ENCODE results near the gene SYT8. TPM values are rescaled to one million over a fixed set of nuclear protein-coding genes. Genes with fewer than 3 reads are reported as not detected.

The SYT8 gene
- total RNA-seq, 5 donors from 2014 or later (not counting 1 experiment from before 2014, with no cell fraction given) = not detected

DNA sequence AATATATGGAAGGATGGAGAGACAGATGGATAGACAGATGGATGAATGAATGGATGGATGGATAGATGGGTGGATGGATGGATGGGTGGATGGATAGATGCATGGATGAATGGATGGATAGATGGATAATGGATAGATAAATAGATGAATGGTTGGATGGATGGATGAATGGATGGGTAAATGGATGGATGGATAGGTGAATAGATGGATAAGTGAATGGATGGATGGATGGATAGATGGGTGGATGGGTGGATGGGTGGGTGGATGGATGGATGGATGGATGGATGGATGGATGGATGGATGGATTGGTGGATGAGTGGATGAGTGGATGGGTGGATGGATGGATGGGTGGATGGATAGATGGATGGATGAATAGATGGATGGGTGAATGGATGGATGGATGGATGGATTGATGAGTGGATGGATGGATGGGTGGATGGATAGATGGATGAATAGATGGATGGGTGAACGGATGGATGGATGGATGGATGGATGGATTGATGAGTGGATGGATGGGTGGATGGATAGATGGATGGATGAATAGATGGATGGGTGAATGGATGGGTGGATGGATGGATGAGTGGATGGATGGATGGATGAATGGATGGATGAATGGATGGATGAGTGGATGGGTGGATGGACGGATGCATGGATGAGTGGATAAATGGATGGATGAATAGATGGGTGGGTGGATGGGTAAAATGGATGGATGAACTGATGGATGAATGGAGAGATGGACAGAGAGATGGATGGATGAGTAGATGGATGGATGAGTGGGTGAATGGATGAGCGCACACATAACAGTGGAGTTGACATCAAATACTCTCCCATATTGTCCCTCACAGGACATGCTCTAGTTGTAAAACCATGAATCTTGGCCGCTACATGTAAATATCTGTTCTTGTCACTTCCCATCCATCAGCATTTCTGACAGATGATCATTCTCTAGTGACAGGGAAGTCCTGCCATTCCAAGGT lies 26.9 kb downstream of the SYT8 start:
- Histone ChIP-seq H3K36me3 (ENCODE audit: control insufficient read depth in 2 of 2, extremely low read depth in 1 of 2, insufficient read depth in 1 of 2, low read length in 1 of 2) (peaks cover 21 to 30% of the 10 kb centered on the region in 2 donors), H3K9me3 (no peaks in the 10 kb centered on the region), H3K27ac (ENCODE audit: low read length) (no peak overlapping the region), H3K4me1 (ENCODE audit: control insufficient read depth in 1 of 2, extremely low read depth in 1 of 2, insufficient read depth in 2 of 2, low read length in 2 of 2) (peaks cover 18 to 80% of the 10 kb centered on the region in 2 experiments), H3K27me3 (replicated peaks in 1 of 2; ENCODE audit: control insufficient read depth in 2 of 2, extremely low read depth in 1 of 2, insufficient read depth in 2 of 2, low read length in 1 of 2) (no peaks in the 10 kb centered on the region), H3K4me3 (ENCODE audit: control insufficient read depth in 1 of 2, extremely low read depth in 1 of 2, low read length in 1 of 2) (no peak overlapping the region)
- ATAC-seq (replicated peaks in 1 of 4) = no peak
- peaks cover 2% of the 10 kb centered on the region for H3K36me3 Mint-ChIP-seq
- no peak overlapping the region for H3K27ac Mint-ChIP-seq
- 94% methylated on average over 3 of the region's 4 CpGs for WGBS (ENCODE audit: insufficient coverage)
- H3K27me3 Mint-ChIP-seq = no peaks in the 10 kb centered on the region
- ChIA-PET POLR2A (no interaction called here), CTCF (no interaction called here)
- no peak for DNase-seq
- peaks cover 11 to 46% (median 44%) of the 10 kb centered on the region in 3 donors for H3K4me1 Mint-ChIP-seq
- H3K4me3 Mint-ChIP-seq = no peak overlapping the region
- no peaks in the 10 kb centered on the region for H3K9me3 Mint-ChIP-seq

DNA sequence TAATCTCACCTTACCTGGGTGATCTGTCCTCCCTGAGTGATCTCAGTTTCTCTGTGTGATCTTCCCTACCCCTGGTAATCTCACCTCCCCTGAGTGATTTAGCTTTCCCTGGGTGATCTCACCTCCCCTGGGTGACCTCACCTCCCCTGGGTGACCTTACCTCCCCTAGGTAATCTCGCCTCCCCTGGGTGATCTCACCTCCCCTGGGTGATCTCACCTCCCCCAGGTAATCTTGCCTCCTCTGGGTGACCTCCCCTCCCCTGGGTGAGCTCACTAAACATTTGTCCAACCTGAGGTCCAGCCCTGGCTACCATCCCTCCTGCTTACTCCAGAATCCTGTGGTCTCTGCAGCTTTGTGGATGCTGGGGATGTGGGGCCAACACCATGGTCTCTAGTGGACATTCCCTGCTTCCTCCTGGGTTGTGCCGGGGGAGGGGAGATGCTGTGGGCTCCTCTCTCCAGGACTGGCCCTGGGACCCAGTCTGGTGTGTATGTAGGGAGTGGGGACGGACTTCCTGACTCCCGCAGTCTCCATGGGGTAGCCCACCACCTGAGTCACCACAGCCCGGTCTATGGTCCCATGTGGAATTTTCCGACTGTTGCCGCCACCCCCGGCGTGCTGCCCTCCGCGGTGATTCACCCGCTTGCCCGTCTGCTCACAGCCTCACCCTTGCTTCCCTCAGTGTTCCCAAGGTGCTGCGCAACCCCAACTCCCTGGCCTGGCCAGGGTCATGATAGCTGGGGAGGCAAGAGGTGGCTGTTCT lies 28.0 kb downstream of the SYT8 start:
- H3K27me3 ChIP-seq (replicated peaks in 1 of 2; ENCODE audit: control insufficient read depth in 2 of 2, extremely low read depth in 1 of 2, insufficient read depth in 2 of 2, low read length in 1 of 2) = no peaks in the 10 kb centered on the region
- H3K27ac ChIP-seq (ENCODE audit: low read length) = no peak overlapping the region
- H3K27me3 Mint-ChIP-seq = no peaks in the 10 kb centered on the region
- no peaks in the 10 kb centered on the region for H3K9me3 ChIP-seq
- ChIA-PET CTCF (no interaction called here), POLR2A (no interaction called here)
- H3K36me3 ChIP-seq (ENCODE audit: control insufficient read depth in 2 of 2, extremely low read depth in 1 of 2, insufficient read depth in 1 of 2, low read length in 1 of 2) = peaks cover 21 to 25% of the 10 kb centered on the region in 2 donors
- H3K27ac Mint-ChIP-seq = peak overlapping the region in 1 of 2 donors; percentile 64
- DNase-seq = no peak
- peak overlapping the region in 1 of 3 donors; percentile 9 for H3K4me3 Mint-ChIP-seq
- H3K4me3 ChIP-seq (ENCODE audit: control insufficient read depth in 1 of 2, extremely low read depth in 1 of 2, low read length in 1 of 2) = no peak overlapping the region
- H3K36me3 Mint-ChIP-seq = peaks cover 2% of the 10 kb centered on the region
- H3K9me3 Mint-ChIP-seq = no peaks in the 10 kb centered on the region
- WGBS (ENCODE audit: insufficient coverage) = 71% methylated on average over 1 of the region's 14 CpGs
- H3K4me1 Mint-ChIP-seq = peaks cover 11 to 45% (median 44%) of the 10 kb centered on the region in 3 donors
- ATAC-seq (replicated peaks in 1 of 4) = no peak
- peaks cover 20 to 80% of the 10 kb centered on the region in 2 experiments for H3K4me1 ChIP-seq (ENCODE audit: control insufficient read depth in 1 of 2, extremely low read depth in 1 of 2, insufficient read depth in 2 of 2, low read length in 2 of 2)

DNA sequence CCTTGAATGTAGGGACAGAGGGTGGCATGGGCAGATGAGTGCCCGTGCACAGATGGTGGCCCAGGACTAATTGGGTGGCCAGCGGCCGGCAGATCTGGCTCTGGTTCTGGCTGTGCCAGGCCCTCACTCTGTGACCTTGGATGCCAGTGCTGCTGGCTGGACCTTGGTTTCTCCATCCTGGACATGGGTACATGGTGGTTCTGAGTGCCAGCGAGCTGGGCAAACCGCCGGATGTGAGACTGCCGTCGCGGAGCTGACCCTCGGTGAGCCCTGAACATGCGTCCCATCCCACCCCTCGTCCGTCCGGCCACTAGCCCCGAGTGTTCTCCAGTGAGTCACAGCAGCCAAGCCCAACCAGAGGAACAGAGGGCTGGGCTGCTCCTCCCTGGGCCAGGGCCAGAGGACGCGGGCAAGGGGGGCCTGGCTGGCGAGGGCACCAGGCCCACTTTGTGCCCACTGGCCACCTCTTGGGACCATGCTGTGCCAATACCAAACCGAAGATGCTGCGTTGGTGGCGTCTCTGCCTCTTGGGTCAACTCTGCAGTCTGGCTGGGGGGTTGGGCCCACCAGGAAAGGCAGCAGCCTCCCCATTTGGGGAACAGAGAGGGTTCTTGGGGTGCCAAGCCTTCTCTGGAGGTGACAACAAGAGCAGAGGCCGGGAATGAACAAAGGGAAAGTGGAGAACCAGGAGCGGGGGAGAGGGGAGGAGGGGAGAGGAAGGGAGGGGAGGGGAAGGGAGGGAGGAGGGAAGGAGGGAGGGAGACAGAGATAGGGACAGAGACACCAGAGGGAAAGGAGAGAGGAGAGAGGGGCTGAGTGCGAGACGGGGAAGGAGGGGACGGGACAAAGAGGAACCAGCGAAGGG lies 28.8 kb downstream of the SYT8 start:
- Mint-ChIP-seq H3K27ac (peak overlapping the region in 1 of 2 donors; percentile 64), H3K9me3 (no peaks in the 10 kb centered on the region), H3K27me3 (no peaks in the 10 kb centered on the region), H3K4me3 (no peak overlapping the region), H3K36me3 (peaks cover 2% of the 10 kb centered on the region), H3K4me1 (peaks cover 16 to 44% (median 42%) of the 10 kb centered on the region in 3 donors)
- no peak overlapping the region for H3K4me3 ChIP-seq (ENCODE audit: control insufficient read depth in 1 of 2, extremely low read depth in 1 of 2, low read length in 1 of 2)
- no peaks in the 10 kb centered on the region for H3K27me3 ChIP-seq (replicated peaks in 1 of 2; ENCODE audit: control insufficient read depth in 2 of 2, extremely low read depth in 1 of 2, insufficient read depth in 2 of 2, low read length in 1 of 2)
- peaks cover 23 to 25% of the 10 kb centered on the region in 2 donors for H3K36me3 ChIP-seq (ENCODE audit: control insufficient read depth in 2 of 2, extremely low read depth in 1 of 2, insufficient read depth in 1 of 2, low read length in 1 of 2)
- WGBS (ENCODE audit: insufficient coverage) = 84% methylated on average over 15 of the region's 27 CpGs
- H3K27ac ChIP-seq (ENCODE audit: low read length) = no peak overlapping the region
- ChIA-PET CTCF (no interaction called here), POLR2A (no interaction called here)
- H3K4me1 ChIP-seq (ENCODE audit: control insufficient read depth in 1 of 2, extremely low read depth in 1 of 2, insufficient read depth in 2 of 2, low read length in 2 of 2) = peaks cover 25 to 80% of the 10 kb centered on the region in 2 experiments
- no peak for DNase-seq
- ATAC-seq (replicated peaks in 1 of 4) = peak in 1 of 4 experiments; percentile 39
- no peaks in the 10 kb centered on the region for H3K9me3 ChIP-seq

DNA sequence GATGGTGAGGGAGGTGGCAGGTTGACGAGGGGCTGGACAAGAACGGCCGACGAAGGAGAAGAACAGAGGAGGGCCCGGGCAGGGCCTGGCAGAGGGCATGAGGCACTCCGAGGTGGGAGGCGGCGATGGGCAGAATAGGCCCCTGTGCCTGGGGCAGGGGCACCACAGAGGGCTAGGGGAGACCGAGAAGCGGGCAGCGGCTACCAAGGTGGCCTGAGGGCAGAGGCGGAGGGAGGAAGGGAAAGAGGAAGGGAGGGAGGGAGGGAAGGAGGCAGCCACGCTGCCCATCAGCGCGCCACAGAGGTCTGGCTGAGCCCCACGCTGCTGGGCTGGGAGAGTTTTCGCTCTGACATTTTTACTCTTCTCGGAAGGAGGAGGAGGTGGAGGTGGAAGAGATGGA lies 29.4 kb downstream of the SYT8 start:
- Histone ChIP-seq H3K27ac (ENCODE audit: low read length) (no peak overlapping the region), H3K9me3 (no peaks in the 10 kb centered on the region), H3K36me3 (ENCODE audit: control insufficient read depth in 2 of 2, extremely low read depth in 1 of 2, insufficient read depth in 1 of 2, low read length in 1 of 2) (peaks cover 19 to 23% of the 10 kb centered on the region in 2 donors), H3K27me3 (replicated peaks in 1 of 2; ENCODE audit: control insufficient read depth in 2 of 2, extremely low read depth in 1 of 2, insufficient read depth in 2 of 2, low read length in 1 of 2) (no peaks in the 10 kb centered on the region), H3K4me1 (ENCODE audit: control insufficient read depth in 1 of 2, extremely low read depth in 1 of 2, insufficient read depth in 2 of 2, low read length in 2 of 2) (peaks cover 24 to 80% of the 10 kb centered on the region in 2 experiments), H3K4me3 (ENCODE audit: control insufficient read depth in 1 of 2, extremely low read depth in 1 of 2, low read length in 1 of 2) (no peak overlapping the region)
- ChIA-PET CTCF (no interaction called here), POLR2A (no interaction called here)
- ATAC-seq (replicated peaks in 1 of 4) (no peak), DNase-seq (no peak)
- H3K4me1 Mint-ChIP-seq = peaks cover 20 to 45% (median 43%) of the 10 kb centered on the region in 3 donors
- 89% methylated on average over 14 of the region's 18 CpGs for WGBS (ENCODE audit: insufficient coverage)
- H3K36me3 Mint-ChIP-seq = peaks cover 2% of the 10 kb centered on the region
- H3K4me3 Mint-ChIP-seq = no peak overlapping the region
- H3K27me3 Mint-ChIP-seq = no peaks in the 10 kb centered on the region
- H3K9me3 Mint-ChIP-seq = no peaks in the 10 kb centered on the region
- H3K27ac Mint-ChIP-seq = peak overlapping the region in 1 of 2 donors; percentile 34

DNA sequence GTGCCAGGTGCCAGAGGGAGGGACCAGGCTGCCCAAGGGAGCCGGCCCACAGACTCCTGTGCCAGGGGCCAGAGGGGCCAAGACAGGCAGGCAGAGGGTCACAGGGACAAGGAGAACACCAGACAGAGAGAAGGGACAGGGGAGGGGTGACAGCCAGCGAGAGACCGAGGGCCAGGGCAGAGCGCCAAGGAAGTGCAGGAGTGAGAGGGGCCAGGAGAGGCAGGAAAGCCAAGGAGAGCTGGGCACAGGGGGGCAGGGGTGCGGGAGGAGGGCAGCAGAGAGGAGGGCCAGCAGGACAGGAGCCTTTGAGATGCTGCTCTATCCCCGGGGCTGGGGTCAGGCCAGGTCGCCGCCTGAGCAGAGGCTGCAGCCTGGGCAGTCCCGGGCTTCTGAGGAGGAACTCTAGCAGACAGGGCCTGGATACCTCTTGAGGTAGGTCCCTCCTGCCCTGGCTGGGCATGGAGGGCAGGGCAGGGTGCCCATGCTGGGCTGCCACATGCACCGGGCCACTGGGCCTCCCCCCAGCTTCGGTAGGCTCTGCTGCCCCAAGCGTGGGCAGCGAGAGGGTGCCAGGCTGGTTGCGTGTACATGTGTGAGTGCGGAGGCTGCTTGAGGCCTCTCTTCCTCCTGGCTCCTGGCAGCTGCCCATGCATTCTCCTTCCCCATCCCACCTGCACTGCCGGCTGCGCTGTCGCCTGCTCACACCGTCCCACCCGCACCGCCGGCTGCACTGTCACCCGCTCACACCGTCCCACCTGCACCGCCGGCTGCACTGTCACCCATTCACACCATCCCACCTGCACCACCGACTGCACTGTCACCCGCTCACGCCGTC lies 30.3 kb downstream of the SYT8 start:
- H3K27ac Mint-ChIP-seq = peak overlapping the region in 1 of 2 donors; percentile 28
- ATAC-seq (replicated peaks in 1 of 4) (no peak), DNase-seq (no peak)
- peaks cover 19 to 23% of the 10 kb centered on the region in 2 donors for H3K36me3 ChIP-seq (ENCODE audit: control insufficient read depth in 2 of 2, extremely low read depth in 1 of 2, insufficient read depth in 1 of 2, low read length in 1 of 2)
- no peaks in the 10 kb centered on the region for H3K9me3 Mint-ChIP-seq
- CTCF ChIA-PET = no interaction called here
- H3K36me3 Mint-ChIP-seq = peaks cover 2% of the 10 kb centered on the region
- H3K27me3 Mint-ChIP-seq = no peaks in the 10 kb centered on the region
- POLR2A ChIA-PET = no interaction called here
- no peaks in the 10 kb centered on the region for H3K9me3 ChIP-seq
- WGBS (ENCODE audit: insufficient coverage) = 87% methylated on average over 23 of the region's 30 CpGs
- H3K4me1 Mint-ChIP-seq = peaks cover 25 to 51% (median 49%) of the 10 kb centered on the region in 3 donors
- H3K4me1 ChIP-seq (ENCODE audit: control insufficient read depth in 1 of 2, extremely low read depth in 1 of 2, insufficient read depth in 2 of 2, low read length in 2 of 2) = peaks cover 26 to 81% of the 10 kb centered on the region in 2 experiments
- H3K27me3 ChIP-seq (replicated peaks in 1 of 2; ENCODE audit: control insufficient read depth in 2 of 2, extremely low read depth in 1 of 2, insufficient read depth in 2 of 2, low read length in 1 of 2) = no peaks in the 10 kb centered on the region
- H3K4me3 Mint-ChIP-seq = no peak overlapping the region
- no peak overlapping the region for H3K27ac ChIP-seq (ENCODE audit: low read length)
- no peak overlapping the region for H3K4me3 ChIP-seq (ENCODE audit: control insufficient read depth in 1 of 2, extremely low read depth in 1 of 2, low read length in 1 of 2)

Data from T-cell (primary cell).